ENCODE results near the gene DNAJA2. TPM values are rescaled to one million over a fixed set of nuclear protein-coding genes. Genes with fewer than 3 reads are reported as not detected.
"Not testable (repeated sequence)": the region's sequence is repeated elsewhere in the genome, so short reads cannot be mapped to it uniquely, and the experiment has no call there.

Gene DNAJA2
- total RNA-seq, 1 donor from 2014 or later = 56.5 TPM

DNA sequence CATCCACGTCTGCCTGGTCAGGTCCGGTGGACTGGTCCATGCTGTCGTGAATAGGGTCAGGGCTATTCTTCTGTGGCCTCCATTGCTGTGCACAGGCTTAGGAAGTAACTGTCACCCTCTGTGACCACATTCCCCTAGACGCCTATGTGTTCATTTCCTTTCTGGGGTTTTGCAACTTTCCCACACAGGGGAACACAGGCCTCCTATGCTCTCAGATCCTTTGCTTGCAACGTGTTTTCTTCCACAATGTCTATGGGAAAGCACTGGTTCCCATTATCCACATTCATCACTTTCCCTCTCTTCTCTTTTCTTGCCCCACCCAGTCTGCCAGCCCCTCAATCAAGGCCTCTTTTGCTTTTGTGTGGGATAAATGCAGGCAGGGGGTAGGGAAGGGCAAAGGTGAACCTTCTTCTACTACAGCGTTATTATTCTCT lies 43.2 kb upstream of the DNAJA2 start:
- H3K27ac Mint-ChIP-seq (ENCODE audit: unreplicated experiment) = no peak overlapping the region
- DNase-seq (ENCODE audit: low spot score) = no peak
- H3K4me3 Mint-ChIP-seq (ENCODE audit: unreplicated experiment) = no peak overlapping the region
- H3K9me3 Mint-ChIP-seq (ENCODE audit: unreplicated experiment) = no peaks in the 10 kb centered on the region
- no peaks in the 10 kb centered on the region for H3K4me1 Mint-ChIP-seq (ENCODE audit: unreplicated experiment)
- no peaks in the 10 kb centered on the region for H3K36me3 Mint-ChIP-seq (ENCODE audit: low read depth, unreplicated experiment)
- no peaks in the 10 kb centered on the region for H3K27me3 Mint-ChIP-seq (ENCODE audit: unreplicated experiment)
- TF ChIP-seq CTCF (IDR thresholded peaks at IDR 0.05; ENCODE audit: unreplicated experiment) = no peak

DNA sequence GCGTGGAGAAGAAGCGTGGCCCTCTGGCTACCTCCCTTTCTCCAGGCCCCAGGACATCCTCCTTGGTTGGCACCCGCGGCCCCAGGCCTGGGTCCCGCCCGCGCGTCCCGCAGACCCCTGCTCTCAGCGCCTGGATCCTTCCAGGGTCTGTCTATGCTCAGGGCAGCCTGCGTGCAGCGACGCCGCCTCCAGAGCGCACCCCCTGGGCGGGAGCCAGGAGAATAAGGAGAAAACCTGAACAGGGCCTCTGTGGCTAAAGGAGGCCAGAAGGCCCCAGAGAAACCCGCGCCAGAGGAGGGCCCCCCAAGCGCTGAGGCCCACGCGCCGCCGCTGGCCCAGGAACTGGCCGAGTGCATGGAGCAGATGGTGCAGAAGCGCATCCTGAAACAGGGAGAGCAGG lies 40.4 kb upstream of the DNAJA2 start:
- H3K27ac Mint-ChIP-seq (ENCODE audit: unreplicated experiment) = no peak overlapping the region
- no peaks in the 10 kb centered on the region for H3K36me3 Mint-ChIP-seq (ENCODE audit: low read depth, unreplicated experiment)
- no peak overlapping the region for H3K4me3 Mint-ChIP-seq (ENCODE audit: unreplicated experiment)
- H3K4me1 Mint-ChIP-seq (ENCODE audit: unreplicated experiment) = no peaks in the 10 kb centered on the region
- TF ChIP-seq CTCF (IDR thresholded peaks at IDR 0.05; ENCODE audit: unreplicated experiment) = no peak
- H3K9me3 Mint-ChIP-seq (ENCODE audit: unreplicated experiment) = no peaks in the 10 kb centered on the region
- DNase-seq (ENCODE audit: low spot score) = no peak
- no peaks in the 10 kb centered on the region for H3K27me3 Mint-ChIP-seq (ENCODE audit: unreplicated experiment)

DNA sequence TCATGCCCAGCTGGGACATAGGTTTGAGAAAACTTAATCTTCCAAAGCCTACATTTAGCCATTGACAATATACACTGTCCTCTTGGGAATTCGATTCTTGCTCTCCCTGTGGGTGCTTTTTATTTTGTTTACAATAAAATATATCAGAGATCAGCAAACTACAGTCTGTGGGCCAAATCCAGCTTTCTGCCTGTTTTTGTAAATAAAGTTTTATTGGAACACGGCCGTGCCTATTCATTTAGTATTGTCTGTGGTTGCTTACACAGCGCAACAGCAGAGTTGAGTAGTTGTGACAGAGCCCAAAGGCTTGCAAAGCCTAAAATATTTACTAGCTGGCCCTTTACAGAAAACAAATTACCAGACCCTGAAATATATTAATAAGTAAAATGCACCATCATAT lies 39.7 kb upstream of the DNAJA2 start:
- no peaks in the 10 kb centered on the region for H3K4me1 Mint-ChIP-seq (ENCODE audit: unreplicated experiment)
- H3K4me3 Mint-ChIP-seq (ENCODE audit: unreplicated experiment) = no peak overlapping the region
- no peak for TF ChIP-seq CTCF (IDR thresholded peaks at IDR 0.05; ENCODE audit: unreplicated experiment)
- no peaks in the 10 kb centered on the region for H3K27me3 Mint-ChIP-seq (ENCODE audit: unreplicated experiment)
- no peaks in the 10 kb centered on the region for H3K9me3 Mint-ChIP-seq (ENCODE audit: unreplicated experiment)
- H3K36me3 Mint-ChIP-seq (ENCODE audit: low read depth, unreplicated experiment) = no peaks in the 10 kb centered on the region
- H3K27ac Mint-ChIP-seq (ENCODE audit: unreplicated experiment) = no peak overlapping the region
- no peak for DNase-seq (ENCODE audit: low spot score)

DNA sequence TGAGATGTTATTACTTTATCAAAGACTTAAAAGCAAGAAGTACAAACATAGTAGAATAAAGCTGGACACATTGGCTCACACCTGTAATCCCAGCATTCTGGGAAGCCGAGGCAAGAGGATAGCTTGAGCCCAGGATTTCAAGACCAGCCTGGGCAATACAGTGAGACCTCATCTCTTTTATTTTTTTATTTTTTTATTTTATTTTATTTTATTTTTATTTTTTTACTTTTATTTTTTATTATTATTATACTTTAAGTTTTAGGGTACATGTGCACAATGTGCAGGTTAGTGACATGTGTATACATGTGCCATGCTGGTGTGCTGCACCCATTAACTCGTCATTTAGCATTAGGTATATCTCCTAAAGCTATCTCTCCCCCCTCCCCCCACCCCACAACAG lies 37.3 kb upstream of the DNAJA2 start:
- H3K36me3 Mint-ChIP-seq (ENCODE audit: low read depth, unreplicated experiment); H3K4me3 Mint-ChIP-seq (ENCODE audit: unreplicated experiment); H3K27me3 Mint-ChIP-seq (ENCODE audit: unreplicated experiment); H3K9me3 Mint-ChIP-seq (ENCODE audit: unreplicated experiment); H3K4me1 Mint-ChIP-seq (ENCODE audit: unreplicated experiment); DNase-seq (ENCODE audit: low spot score); H3K27ac Mint-ChIP-seq (ENCODE audit: unreplicated experiment): not testable (repeated sequence)

GRCh38 chr16:47008612-47009011 lies 35.1 kb upstream of the DNAJA2 start:
- Mint-ChIP-seq H3K27me3 (ENCODE audit: unreplicated experiment) (no peaks in the 10 kb centered on the region), H3K36me3 (ENCODE audit: low read depth, unreplicated experiment) (no peaks in the 10 kb centered on the region), H3K27ac (ENCODE audit: unreplicated experiment) (no peak overlapping the region), H3K9me3 (ENCODE audit: unreplicated experiment) (no peaks in the 10 kb centered on the region), H3K4me1 (ENCODE audit: unreplicated experiment) (no peaks in the 10 kb centered on the region), H3K4me3 (ENCODE audit: unreplicated experiment) (no peak overlapping the region)
- DNase-seq (ENCODE audit: low spot score) = no peak
- no peak for TF ChIP-seq CTCF (IDR thresholded peaks at IDR 0.05; ENCODE audit: unreplicated experiment)

GRCh38 chr16:47008174-47008573 lies 34.7 kb upstream of the DNAJA2 start:
- Mint-ChIP-seq H3K9me3 (ENCODE audit: unreplicated experiment) (no peaks in the 10 kb centered on the region), H3K4me1 (ENCODE audit: unreplicated experiment) (no peaks in the 10 kb centered on the region), H3K36me3 (ENCODE audit: low read depth, unreplicated experiment) (no peaks in the 10 kb centered on the region), H3K4me3 (ENCODE audit: unreplicated experiment) (no peak overlapping the region), H3K27ac (ENCODE audit: unreplicated experiment) (no peak overlapping the region), H3K27me3 (ENCODE audit: unreplicated experiment) (no peaks in the 10 kb centered on the region)
- no peak for DNase-seq (ENCODE audit: low spot score)
- no peak for TF ChIP-seq CTCF (IDR thresholded peaks at IDR 0.05; ENCODE audit: unreplicated experiment)

Data from endothelial cell (in vitro differentiated cells).